OCI-LY3 (cell line): Measurements from ENCODE around the gene SEL1L2.

Experiments
- CTCF ChIP-seq: fragments of 200-600, 300-600 bp; sonication (generic); IDR thresholded peaks from 2 replicates; pipeline ENCODE4 v1.5.1; 2014; ENCODE audit warnings: antibody characterized with exemption, low read length, low read depth
- EZH2phosphoT487 ChIP-seq: fragments of 200-600 bp; shearing (Covaris generic); IDR thresholded peaks from 2 replicates; pipeline ENCODE4 v1.6.1; 2018; ENCODE audit warnings: antibody characterized with exemption, mixed run types, low read depth

GRCh38 chr20:13809855-13810254 lies 180.6 kb downstream of the SEL1L2 start:
- no peak for TF ChIP-seq CTCF
- TF ChIP-seq EZH2phosphoT487: no peak
